ENCODE data around the gene ZMIZ1. TPM values are rescaled to one million over a fixed set of nuclear protein-coding genes. Genes with fewer than 3 reads are reported as not detected.

ZMIZ1 gene
- total RNA-seq, 2 experiments from 2014 or later: 14.6 to 15.5 TPM

GRCh38 chr10:79130255-79130654 is 61.5 kb downstream of the ZMIZ1 start:
- POLR2A ChIA-PET: no interaction called here
- peaks cover 6% of the 10 kb centered on the region for H3K4me1 ChIP-seq (ENCODE audit: insufficient read depth, low read length)
- H3K27ac Mint-ChIP-seq: no peak overlapping the region

GRCh38 chr10:79130846-79131245 is 62.1 kb downstream of the ZMIZ1 start:
- no peak overlapping the region for H3K27ac Mint-ChIP-seq
- no peak overlapping the region for H3K4me3 ChIP-seq (ENCODE audit: low read length)
- H3K27me3 ChIP-seq (ENCODE audit: control insufficient read depth in 1 of 2, insufficient read depth in 2 of 2, low read length in 2 of 2): no peaks in the 10 kb centered on the region
- POLR2A ChIA-PET: no interaction called here
- H3K36me3 ChIP-seq (ENCODE audit: insufficient read depth, low read length): peaks cover 4% of the 10 kb centered on the region
- no peaks in the 10 kb centered on the region for H3K9me3 Mint-ChIP-seq
- H3K4me1 Mint-ChIP-seq (ENCODE audit: low read depth): peaks cover 37% of the 10 kb centered on the region
- no peak overlapping the region for H3K4me3 Mint-ChIP-seq
- TF ChIP-seq CTCF (IDR thresholded peaks at IDR 0.05): no peak
- CTCF ChIA-PET: no interaction called here
- intact Hi-C loops (cut with DNase I, micrococcal nuclease): no loop called here
- no peak overlapping the region for H3K27ac ChIP-seq (ENCODE audit: low read depth in 1 of 2, low read length in 2 of 2)
- H3K36me3 Mint-ChIP-seq (ENCODE audit: low read depth): no peaks in the 10 kb centered on the region
- ATAC-seq (ENCODE audit: poor library complexity) (no peak), DNase-seq (no peak)
- peaks cover 12% of the 10 kb centered on the region for H3K4me1 ChIP-seq (ENCODE audit: insufficient read depth, low read length)
- H3K9me3 ChIP-seq (ENCODE audit: control insufficient read depth in 1 of 2, insufficient read depth in 1 of 2, low read length in 2 of 2): no peaks in the 10 kb centered on the region
- no peaks in the 10 kb centered on the region for H3K27me3 Mint-ChIP-seq

More at GRCh38 chr10:79130255-79130654, 61.5 kb downstream of the ZMIZ1 start:
- peaks cover 31% of the 10 kb centered on the region for H3K4me1 Mint-ChIP-seq (ENCODE audit: low read depth)
- H3K27ac ChIP-seq (ENCODE audit: low read depth in 1 of 2, low read length in 2 of 2): no peak overlapping the region
- H3K27me3 Mint-ChIP-seq: no peaks in the 10 kb centered on the region
- no peak for TF ChIP-seq CTCF (IDR thresholded peaks at IDR 0.05)
- no peaks in the 10 kb centered on the region for H3K27me3 ChIP-seq (ENCODE audit: control insufficient read depth in 1 of 2, insufficient read depth in 2 of 2, low read length in 2 of 2)
- H3K4me3 Mint-ChIP-seq: no peak overlapping the region
- no peak overlapping the region for H3K4me3 ChIP-seq (ENCODE audit: low read length)
- H3K36me3 Mint-ChIP-seq (ENCODE audit: low read depth): no peaks in the 10 kb centered on the region
- H3K9me3 Mint-ChIP-seq: no peaks in the 10 kb centered on the region
- intact Hi-C loops (cut with DNase I, micrococcal nuclease): no loop called here
- DNase-seq (no peak), ATAC-seq (ENCODE audit: poor library complexity) (no peak)
- CTCF ChIA-PET: no interaction called here
- peaks cover 6% of the 10 kb centered on the region for H3K36me3 ChIP-seq (ENCODE audit: insufficient read depth, low read length)
- no peaks in the 10 kb centered on the region for H3K9me3 ChIP-seq (ENCODE audit: control insufficient read depth in 1 of 2, insufficient read depth in 1 of 2, low read length in 2 of 2)

- Mint-ChIP-seq H3K27ac (peak overlapping the region; percentile 68), H3K4me3 (no peak overlapping the region), H3K9me3 (no peaks in the 10 kb centered on the region), H3K36me3 (ENCODE audit: low read depth) (no peaks in the 10 kb centered on the region), H3K27me3 (no peaks in the 10 kb centered on the region), H3K4me1 (ENCODE audit: low read depth) (peaks cover 49% of the 10 kb centered on the region)
- Histone ChIP-seq H3K27ac (ENCODE audit: low read depth in 1 of 2, low read length in 2 of 2) (no peak overlapping the region), H3K36me3 (ENCODE audit: insufficient read depth, low read length) (peaks cover 2% of the 10 kb centered on the region), H3K4me3 (ENCODE audit: low read length) (no peak overlapping the region), H3K4me1 (ENCODE audit: insufficient read depth, low read length) (peaks cover 23% of the 10 kb centered on the region), H3K9me3 (ENCODE audit: control insufficient read depth in 1 of 2, insufficient read depth in 1 of 2, low read length in 2 of 2) (no peaks in the 10 kb centered on the region), H3K27me3 (ENCODE audit: control insufficient read depth in 1 of 2, insufficient read depth in 2 of 2, low read length in 2 of 2) (no peaks in the 10 kb centered on the region)
- TF ChIP-seq CTCF (IDR thresholded peaks at IDR 0.05): no peak
- ATAC-seq (ENCODE audit: poor library complexity) (no peak), DNase-seq (no peak)
- intact Hi-C loops (cut with DNase I, micrococcal nuclease): no loop called here
- ChIA-PET CTCF (no interaction called here), POLR2A (no interaction called here)
These were observed 63.3 kb downstream of the ZMIZ1 start for GRCh38 chr10:79131836-79132631.

Data from CD4-positive, alpha-beta T cell (primary cell).